WTC11 (cell line): ENCODE measurements around the gene KSR1. TPM values are rescaled to one million over a fixed set of nuclear protein-coding genes. Genes with fewer than 3 reads are reported as not detected.
A peak's percentile ranks its signal among the peaks of the same experiment; 100 is the strongest.
"Not testable (repeated sequence)": the region's sequence is repeated elsewhere in the genome, so short reads cannot be mapped to it uniquely, and the experiment has no call there.

Experiments used
- ATAC-seq: fragments of 200-7000 bp; cut with Tn5 transposase; 2 replicates; pipeline ENCODE4 v1.10.0; 2021; ENCODE audit warnings: mild to moderate bottlenecking, moderate library complexity
- CTCF ChIA-PET: fragments of 300-600 bp; sonication (Branson Sonifier 250); formaldehyde crosslinking; loops from one replicate; lab custom pipeline; 2021; ENCODE audit warnings: antibody characterized with exemption; lab: Charles Lee
- POLR2A ChIA-PET: fragments of 350-600 bp; sonication (Branson Sonifier 250); formaldehyde crosslinking; loops from one replicate; lab custom pipeline; 2021; ENCODE audit warnings: antibody characterized with exemption; lab: Charles Lee
- DNase-seq: peaks from one replicate; pipeline ENCODE4 v3.0.0; 2021; ENCODE audit warnings: low spot score
- H3K27ac Mint-ChIP-seq: 2 replicates; pipeline ENCODE4 v1.8.0; 2021; ENCODE audit warnings: mixed read lengths
- H3K27me3 Mint-ChIP-seq: 2 replicates; pipeline ENCODE4 v1.8.0; 2021; ENCODE audit warnings: low read depth, mild to moderate bottlenecking, moderate library complexity, mixed read lengths
- H3K36me3 Mint-ChIP-seq: 2 replicates; pipeline ENCODE4 v1.8.0; 2021; ENCODE audit warnings: mixed read lengths
- H3K4me1 Mint-ChIP-seq: 2 replicates; pipeline ENCODE4 v1.8.0; 2022; ENCODE audit warnings: mixed read lengths
- H3K4me3 Mint-ChIP-seq: 2 replicates; pipeline ENCODE4 v1.8.0; 2021; ENCODE audit warnings: mild to moderate bottlenecking, moderate library complexity, mixed read lengths
- H3K9me3 Mint-ChIP-seq: 2 replicates; pipeline ENCODE4 v1.8.0; 2021; ENCODE audit warnings: mixed read lengths
- NFYB ChIP-seq: sonication (generic); formaldehyde crosslinking; conservative IDR thresholded peaks from 2 replicates; pipeline ENCODE4 v1.8.0; 2022; ENCODE audit warnings: low read depth, missing genetic modification reagents
- RELA ChIP-seq: sonication (generic); formaldehyde crosslinking; IDR thresholded peaks from 2 replicates; pipeline ENCODE4 v1.8.1; 2022; ENCODE audit warnings: missing genetic modification reagents, mild to moderate bottlenecking, borderline replicate concordance
- ZNF138 ChIP-seq: sonication (generic); formaldehyde crosslinking; conservative IDR thresholded peaks from 2 replicates; pipeline ENCODE4 v1.8.1; 2022; ENCODE audit warnings: mild to moderate bottlenecking, moderate library complexity, missing genetic modification reagents
- ZNF416 ChIP-seq: fragments of 250-450 bp; sonication (Bioruptor Pico); IDR thresholded peaks from 2 replicates; pipeline ENCODE4 v1.9.0; 2021; ENCODE audit warnings: mild to moderate bottlenecking, inconsistent platforms
- total RNA-seq: library from RNA; stranded (reverse); gene quantifications from 3 replicates; pipeline ENCODE4 v1.2.3, GENCODE V29; 2021
- TF ChIP-seq, protein P1 (sequence below): fragments of 200-600 bp; IDR thresholded peaks from 2 replicates; pipeline ENCODE4 v1.8.0; 2022; ENCODE audit warnings: antibody characterized with exemption
- TF ChIP-seq, protein P2 (sequence below): sonication (generic); formaldehyde crosslinking; IDR thresholded peaks from 2 replicates; pipeline ENCODE4 v1.8.0; 2023; ENCODE audit warnings: missing genetic modification reagents
- TF ChIP-seq, protein P3 (sequence below): sonication (generic); formaldehyde crosslinking; conservative IDR thresholded peaks from 2 replicates; pipeline ENCODE4 v1.8.1; 2023; ENCODE audit warnings: mild to moderate bottlenecking, low read depth, missing genetic modification reagents, moderate library complexity
- TF ChIP-seq, protein P4 (sequence below): sonication (generic); formaldehyde crosslinking; IDR thresholded peaks from 2 replicates; pipeline ENCODE4 v1.8.0; 2022; ENCODE audit warnings: mild to moderate bottlenecking, missing genetic modification reagents
- TF ChIP-seq, protein P5 (sequence below): sonication (generic); formaldehyde crosslinking; IDR thresholded peaks from 2 replicates; pipeline ENCODE4 v1.8.1; 2023; ENCODE audit warnings: mild to moderate bottlenecking, moderate library complexity, missing genetic modification reagents

Gene KSR1
- total RNA-seq, 1 experiment from 2014 or later = 45.5 TPM

DNA sequence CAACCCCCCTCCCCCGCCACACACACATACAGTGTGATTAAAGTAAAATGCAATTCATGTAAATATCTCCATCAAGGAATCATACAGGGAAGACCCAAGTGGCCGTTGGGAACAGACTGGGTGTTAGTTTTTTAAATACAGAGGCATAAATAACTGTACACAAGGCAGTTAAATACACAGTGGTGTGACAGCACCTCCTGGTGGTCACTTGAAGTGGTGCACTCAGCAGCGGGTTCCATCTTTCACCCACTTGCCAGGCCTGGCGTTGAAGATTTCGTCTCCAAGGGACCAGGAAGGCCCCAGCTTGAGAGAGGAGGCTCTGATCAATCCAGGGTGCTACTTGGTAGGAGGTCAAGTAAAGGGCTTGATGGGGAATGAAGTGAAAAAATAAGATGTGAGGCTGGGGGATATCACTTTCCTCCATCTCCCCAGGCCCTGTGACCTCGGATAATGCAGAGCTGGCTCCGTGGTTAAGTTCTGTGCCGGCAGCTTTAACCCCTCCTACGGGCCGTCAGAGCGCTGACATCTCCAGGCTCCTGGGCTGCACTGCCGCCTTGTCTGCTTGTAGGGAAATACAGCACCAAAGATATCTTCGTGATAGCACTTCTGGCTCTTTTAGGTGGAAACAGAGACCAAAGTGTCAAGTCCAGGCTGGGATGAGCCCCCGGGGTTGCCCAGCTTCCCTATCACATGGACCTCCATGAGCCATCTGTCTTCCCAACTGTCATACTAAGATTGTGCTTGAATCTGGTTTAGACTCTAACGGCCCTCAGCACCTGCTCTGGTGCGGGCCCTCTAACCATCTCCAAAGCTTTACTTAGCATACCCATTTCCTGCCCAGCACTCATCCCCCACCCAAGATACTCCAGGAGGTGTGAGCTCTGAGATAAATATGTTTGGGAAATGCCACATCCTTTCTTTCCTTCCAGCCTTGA lies 195.4 kb downstream of the KSR1 start:
- TF ChIP-seq, protein P1, sequence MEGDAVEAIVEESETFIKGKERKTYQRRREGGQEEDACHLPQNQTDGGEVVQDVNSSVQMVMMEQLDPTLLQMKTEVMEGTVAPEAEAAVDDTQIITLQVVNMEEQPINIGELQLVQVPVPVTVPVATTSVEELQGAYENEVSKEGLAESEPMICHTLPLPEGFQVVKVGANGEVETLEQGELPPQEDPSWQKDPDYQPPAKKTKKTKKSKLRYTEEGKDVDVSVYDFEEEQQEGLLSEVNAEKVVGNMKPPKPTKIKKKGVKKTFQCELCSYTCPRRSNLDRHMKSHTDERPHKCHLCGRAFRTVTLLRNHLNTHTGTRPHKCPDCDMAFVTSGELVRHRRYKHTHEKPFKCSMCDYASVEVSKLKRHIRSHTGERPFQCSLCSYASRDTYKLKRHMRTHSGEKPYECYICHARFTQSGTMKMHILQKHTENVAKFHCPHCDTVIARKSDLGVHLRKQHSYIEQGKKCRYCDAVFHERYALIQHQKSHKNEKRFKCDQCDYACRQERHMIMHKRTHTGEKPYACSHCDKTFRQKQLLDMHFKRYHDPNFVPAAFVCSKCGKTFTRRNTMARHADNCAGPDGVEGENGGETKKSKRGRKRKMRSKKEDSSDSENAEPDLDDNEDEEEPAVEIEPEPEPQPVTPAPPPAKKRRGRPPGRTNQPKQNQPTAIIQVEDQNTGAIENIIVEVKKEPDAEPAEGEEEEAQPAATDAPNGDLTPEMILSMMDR = peak; percentile 94
- TF ChIP-seq ZNF416 = no peak
- peak; percentile 36 for ATAC-seq

DNA sequence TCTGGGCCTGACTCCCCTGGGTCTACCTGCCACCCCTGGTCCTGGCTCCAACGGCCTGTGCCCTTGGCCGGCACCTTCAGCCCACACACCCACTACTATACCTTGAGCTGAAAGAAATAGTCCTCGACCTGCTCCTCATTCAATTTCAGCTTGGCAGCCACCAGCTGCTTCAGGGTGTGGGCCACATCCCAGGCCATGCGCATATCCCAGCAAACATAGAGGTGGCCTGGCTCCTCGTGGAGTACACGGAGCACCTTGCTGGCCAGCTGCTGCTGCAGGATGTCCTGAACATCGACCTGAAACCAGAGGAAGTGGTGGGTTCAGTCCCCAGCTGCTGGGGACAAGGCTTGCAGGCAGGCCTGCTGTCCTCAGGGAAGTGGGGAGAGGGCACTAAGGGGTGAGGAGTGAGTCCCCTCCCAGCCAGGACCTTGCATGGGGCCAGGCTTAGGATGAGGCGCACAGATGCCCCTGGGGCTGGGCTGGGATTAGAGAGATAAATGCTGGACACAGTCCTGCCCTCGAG lies 197.3 kb downstream of the KSR1 start:
- H3K36me3 Mint-ChIP-seq, H3K27ac Mint-ChIP-seq, POLR2A ChIA-PET, H3K4me3 Mint-ChIP-seq, ATAC-seq, H3K27me3 Mint-ChIP-seq, H3K9me3 Mint-ChIP-seq, DNase-seq: not testable (repeated sequence)
- H3K4me1 Mint-ChIP-seq = peaks cover 19% of the 10 kb centered on the region
- CTCF ChIA-PET = interaction anchor here (0.8 to 5.7 kb wide), 11 partner anchors 11 to 226 kb away, joined by 3 to 80 read pairs (median 17); no protein-coding TSS in a partner anchor

More for the DNA sequence above, 195.4 kb downstream of the KSR1 start:
- Mint-ChIP-seq H3K27me3 (no peaks in the 10 kb centered on the region; the same call in 1 of the 2 replicates), H3K9me3 (no peaks in the 10 kb centered on the region), H3K4me1 (peaks cover 23% of the 10 kb centered on the region), H3K36me3 (no peaks in the 10 kb centered on the region), H3K4me3 (no peak overlapping the region), H3K27ac (no peak overlapping the region)
- peak; percentile 77 for DNase-seq
- POLR2A ChIA-PET = no interaction called here
- CTCF ChIA-PET = interaction anchor here (0.8 to 5.7 kb wide), 34 partner anchors 10 to 417 kb away, joined by 3 to 67 read pairs (median 4); partner anchors contain the start of genes KSR1 and NOS2

DNA sequence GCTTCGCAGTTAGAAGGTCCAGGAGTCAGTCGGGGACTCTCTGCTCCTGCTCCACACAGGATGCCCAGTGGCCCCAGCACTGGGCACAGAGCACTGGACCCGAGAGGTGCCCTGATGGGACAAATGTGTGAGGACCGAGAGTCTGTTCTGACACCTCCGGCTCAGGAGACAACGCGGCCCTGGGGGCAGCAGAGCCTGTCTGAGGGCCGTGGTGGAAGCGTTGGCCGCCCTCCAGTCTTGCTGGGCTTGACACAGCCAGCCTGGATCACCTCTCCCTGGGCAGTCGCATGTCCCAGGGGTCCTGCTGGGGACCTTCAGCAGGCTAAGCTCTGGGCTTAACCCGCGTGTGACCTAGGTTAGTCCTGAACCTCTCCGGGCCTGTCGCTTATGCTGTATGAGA lies 197.9 kb downstream of the KSR1 start:
- no peak for DNase-seq
- ATAC-seq = no peak
- POLR2A ChIA-PET = interaction anchor here (0.6 kb wide), 1 partner anchor 214 kb away, joined by 3 read pairs; no protein-coding TSS in a partner anchor
- Mint-ChIP-seq H3K9me3 (no peaks in the 10 kb centered on the region), H3K4me1 (peaks cover 16% of the 10 kb centered on the region), H3K27ac (no peak overlapping the region), H3K27me3 (no peaks in the 10 kb centered on the region; the same call in 1 of the 2 replicates)
- TF ChIP-seq ZNF138 (CRISPR knock-in tag) (no peak), NFYB (no peak), RELA (no peak)
- TF ChIP-seq, protein P2, sequence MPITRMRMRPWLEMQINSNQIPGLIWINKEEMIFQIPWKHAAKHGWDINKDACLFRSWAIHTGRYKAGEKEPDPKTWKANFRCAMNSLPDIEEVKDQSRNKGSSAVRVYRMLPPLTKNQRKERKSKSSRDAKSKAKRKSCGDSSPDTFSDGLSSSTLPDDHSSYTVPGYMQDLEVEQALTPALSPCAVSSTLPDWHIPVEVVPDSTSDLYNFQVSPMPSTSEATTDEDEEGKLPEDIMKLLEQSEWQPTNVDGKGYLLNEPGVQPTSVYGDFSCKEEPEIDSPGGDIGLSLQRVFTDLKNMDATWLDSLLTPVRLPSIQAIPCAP (CRISPR knock-in tag) = no peak
- TF ChIP-seq, protein P3, sequence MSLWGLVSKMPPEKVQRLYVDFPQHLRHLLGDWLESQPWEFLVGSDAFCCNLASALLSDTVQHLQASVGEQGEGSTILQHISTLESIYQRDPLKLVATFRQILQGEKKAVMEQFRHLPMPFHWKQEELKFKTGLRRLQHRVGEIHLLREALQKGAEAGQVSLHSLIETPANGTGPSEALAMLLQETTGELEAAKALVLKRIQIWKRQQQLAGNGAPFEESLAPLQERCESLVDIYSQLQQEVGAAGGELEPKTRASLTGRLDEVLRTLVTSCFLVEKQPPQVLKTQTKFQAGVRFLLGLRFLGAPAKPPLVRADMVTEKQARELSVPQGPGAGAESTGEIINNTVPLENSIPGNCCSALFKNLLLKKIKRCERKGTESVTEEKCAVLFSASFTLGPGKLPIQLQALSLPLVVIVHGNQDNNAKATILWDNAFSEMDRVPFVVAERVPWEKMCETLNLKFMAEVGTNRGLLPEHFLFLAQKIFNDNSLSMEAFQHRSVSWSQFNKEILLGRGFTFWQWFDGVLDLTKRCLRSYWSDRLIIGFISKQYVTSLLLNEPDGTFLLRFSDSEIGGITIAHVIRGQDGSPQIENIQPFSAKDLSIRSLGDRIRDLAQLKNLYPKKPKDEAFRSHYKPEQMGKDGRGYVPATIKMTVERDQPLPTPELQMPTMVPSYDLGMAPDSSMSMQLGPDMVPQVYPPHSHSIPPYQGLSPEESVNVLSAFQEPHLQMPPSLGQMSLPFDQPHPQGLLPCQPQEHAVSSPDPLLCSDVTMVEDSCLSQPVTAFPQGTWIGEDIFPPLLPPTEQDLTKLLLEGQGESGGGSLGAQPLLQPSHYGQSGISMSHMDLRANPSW (CRISPR knock-in tag) = no peak
- TF ChIP-seq, all 79 proteins: peak for 0
- Mint-ChIP-seq H3K36me3 (no peaks in the 10 kb centered on the region), H3K4me3 (no peak overlapping the region)
- CTCF ChIA-PET = interaction anchor here (0.6 to 5.6 kb wide), 60 partner anchors 9 to 577 kb away, joined by 3 to 80 read pairs (median 4); partner anchors contain the start of genes KSR1 and LYRM9

DNA sequence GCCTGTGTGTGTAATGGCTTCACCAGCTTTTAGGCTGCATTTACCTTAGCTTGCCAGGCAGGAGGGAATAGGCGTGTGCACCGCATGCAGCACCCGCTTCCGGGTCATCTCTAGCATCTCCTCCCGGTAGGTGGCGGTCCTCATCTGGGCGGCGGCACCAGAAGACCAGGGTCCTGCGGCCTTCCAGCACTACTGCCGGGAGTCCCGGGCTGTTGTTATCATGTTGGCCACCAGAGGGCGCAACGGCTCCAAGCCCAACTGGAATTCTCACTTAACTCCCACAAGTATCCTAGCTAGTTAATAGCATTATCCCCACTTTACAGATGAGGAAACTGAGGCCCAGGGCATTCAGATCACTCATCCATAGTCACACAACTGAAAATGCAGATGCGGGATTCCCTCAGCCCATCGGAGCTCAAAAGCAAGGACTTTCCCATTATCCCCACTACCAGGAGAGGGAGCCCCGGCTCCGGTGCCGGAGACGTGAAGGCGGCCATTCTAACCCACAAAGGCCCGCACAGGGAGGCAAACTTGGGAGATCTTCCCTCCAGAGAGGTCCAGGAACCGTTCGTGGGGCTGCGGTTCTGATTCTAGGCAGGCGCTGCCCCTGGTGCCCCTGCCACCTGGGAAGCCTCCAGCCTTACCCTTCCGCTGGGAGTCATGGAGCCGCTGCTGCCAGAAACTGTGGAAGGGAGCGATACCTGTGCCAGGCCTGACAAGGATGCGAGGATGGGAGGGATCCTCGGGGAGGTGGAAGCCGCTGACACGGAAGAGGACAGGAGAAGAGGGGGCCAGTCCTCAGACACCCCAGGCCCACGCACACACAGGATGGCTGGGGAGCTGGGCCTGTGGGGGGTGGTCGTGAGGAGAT lies 198.6 kb downstream of the KSR1 start:
- ATAC-seq (peak; percentile 92), DNase-seq (peak; percentile 91)
- H3K9me3 Mint-ChIP-seq = no peaks in the 10 kb centered on the region
- H3K4me1 Mint-ChIP-seq = peaks cover 13% of the 10 kb centered on the region
- ChIA-PET POLR2A (interaction anchor here (0.6 kb wide), 1 partner anchor 215 kb away, joined by 3 read pairs; no protein-coding TSS in a partner anchor), CTCF (interaction anchor here (0.5 to 5.6 kb wide), 73 partner anchors 8 to 621 kb away, joined by 3 to 80 read pairs (median 4); partner anchors contain the start of genes KSR1 and LYRM9)
- H3K36me3 Mint-ChIP-seq = no peaks in the 10 kb centered on the region
- H3K4me3 Mint-ChIP-seq = no peak overlapping the region
- TF ChIP-seq, protein P1 = peak; percentile 100
- TF ChIP-seq, protein P4, sequence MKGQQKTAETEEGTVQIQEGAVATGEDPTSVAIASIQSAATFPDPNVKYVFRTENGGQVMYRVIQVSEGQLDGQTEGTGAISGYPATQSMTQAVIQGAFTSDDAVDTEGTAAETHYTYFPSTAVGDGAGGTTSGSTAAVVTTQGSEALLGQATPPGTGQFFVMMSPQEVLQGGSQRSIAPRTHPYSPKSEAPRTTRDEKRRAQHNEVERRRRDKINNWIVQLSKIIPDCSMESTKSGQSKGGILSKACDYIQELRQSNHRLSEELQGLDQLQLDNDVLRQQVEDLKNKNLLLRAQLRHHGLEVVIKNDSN (CRISPR knock-in tag) = no peak
- TF ChIP-seq, protein P5, sequence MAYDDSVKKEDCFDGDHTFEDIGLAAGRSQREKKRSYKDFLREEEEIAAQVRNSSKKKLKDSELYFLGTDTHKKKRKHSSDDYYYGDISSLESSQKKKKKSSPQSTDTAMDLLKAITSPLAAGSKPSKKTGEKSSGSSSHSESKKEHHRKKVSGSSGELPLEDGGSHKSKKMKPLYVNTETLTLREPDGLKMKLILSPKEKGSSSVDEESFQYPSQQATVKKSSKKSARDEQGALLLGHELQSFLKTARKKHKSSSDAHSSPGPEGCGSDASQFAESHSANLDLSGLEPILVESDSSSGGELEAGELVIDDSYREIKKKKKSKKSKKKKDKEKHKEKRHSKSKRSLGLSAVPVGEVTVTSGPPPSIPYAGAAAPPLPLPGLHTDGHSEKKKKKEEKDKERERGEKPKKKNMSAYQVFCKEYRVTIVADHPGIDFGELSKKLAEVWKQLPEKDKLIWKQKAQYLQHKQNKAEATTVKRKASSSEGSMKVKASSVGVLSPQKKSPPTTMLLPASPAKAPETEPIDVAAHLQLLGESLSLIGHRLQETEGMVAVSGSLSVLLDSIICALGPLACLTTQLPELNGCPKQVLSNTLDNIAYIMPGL (CRISPR knock-in tag) = peak; percentile 83
- H3K27me3 Mint-ChIP-seq = no peaks in the 10 kb centered on the region; the same call in 1 of the 2 replicates
- no peak overlapping the region for H3K27ac Mint-ChIP-seq
